NB4 (cell line): Measurements from ENCODE around the gene IL16.

ENCODE experiments used
- MYC ChIP-seq: IDR thresholded peaks from 2 replicates; pipeline ENCODE4 v1.6.1; 2011; ENCODE audit warnings: low read depth, low read length
- POLR2A ChIP-seq: IDR thresholded peaks from 2 replicates; pipeline ENCODE4 v1.6.1; 2011; ENCODE audit warnings: mild to moderate bottlenecking; ENCODE audit not compliant: insufficient read length; ENCODE audit errors: extremely low read depth
- TF ChIP-seq, protein P1 (sequence below): IDR thresholded peaks from one replicate; pipeline ENCODE4 v1.5.1; 2012; ENCODE audit warnings: low read depth, low read length
- TF ChIP-seq, protein P2 (sequence below): IDR thresholded peaks from 2 replicates; pipeline ENCODE4 v1.6.1; 2011; ENCODE audit warnings: low read depth, low read length

DNA sequence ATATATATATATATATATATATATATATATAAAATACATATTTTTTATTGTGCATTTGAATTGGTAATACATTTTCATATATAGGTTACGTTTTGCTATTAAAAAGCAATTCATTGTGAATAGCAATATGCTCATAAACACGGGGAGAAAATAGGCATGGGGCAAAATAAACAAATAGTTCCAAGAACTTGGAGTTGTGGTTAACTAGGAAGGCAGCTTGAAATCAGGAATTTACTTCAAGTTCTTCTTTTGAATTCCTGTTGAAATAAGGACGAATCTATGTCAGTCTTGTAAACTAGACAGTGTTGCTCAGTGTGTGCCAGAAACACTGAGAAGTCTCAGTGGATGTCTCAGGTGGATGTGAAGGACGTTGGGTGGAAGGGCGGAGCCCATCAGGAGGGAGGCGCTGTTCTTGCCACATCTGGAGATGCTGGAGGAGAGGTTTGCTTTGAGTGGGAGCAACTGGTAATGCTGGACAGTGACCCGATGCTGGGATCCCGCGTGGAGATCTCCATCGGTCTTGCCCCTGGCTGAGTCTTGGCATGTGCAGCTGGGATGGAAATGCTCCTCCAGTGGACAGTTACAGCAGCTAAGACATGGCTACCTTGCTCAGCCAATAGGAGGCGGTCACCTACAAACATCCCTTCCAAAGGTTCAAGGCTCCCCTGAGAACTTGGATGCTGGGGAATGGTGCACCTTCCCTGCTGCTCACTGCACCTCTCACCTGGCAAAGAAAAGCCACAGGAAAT, 2.5 kb downstream of the IL16 start:
- TF ChIP-seq, protein P1, sequence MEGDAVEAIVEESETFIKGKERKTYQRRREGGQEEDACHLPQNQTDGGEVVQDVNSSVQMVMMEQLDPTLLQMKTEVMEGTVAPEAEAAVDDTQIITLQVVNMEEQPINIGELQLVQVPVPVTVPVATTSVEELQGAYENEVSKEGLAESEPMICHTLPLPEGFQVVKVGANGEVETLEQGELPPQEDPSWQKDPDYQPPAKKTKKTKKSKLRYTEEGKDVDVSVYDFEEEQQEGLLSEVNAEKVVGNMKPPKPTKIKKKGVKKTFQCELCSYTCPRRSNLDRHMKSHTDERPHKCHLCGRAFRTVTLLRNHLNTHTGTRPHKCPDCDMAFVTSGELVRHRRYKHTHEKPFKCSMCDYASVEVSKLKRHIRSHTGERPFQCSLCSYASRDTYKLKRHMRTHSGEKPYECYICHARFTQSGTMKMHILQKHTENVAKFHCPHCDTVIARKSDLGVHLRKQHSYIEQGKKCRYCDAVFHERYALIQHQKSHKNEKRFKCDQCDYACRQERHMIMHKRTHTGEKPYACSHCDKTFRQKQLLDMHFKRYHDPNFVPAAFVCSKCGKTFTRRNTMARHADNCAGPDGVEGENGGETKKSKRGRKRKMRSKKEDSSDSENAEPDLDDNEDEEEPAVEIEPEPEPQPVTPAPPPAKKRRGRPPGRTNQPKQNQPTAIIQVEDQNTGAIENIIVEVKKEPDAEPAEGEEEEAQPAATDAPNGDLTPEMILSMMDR, result no peak
- no peak for TF ChIP-seq POLR2A
- TF ChIP-seq, protein P2, sequence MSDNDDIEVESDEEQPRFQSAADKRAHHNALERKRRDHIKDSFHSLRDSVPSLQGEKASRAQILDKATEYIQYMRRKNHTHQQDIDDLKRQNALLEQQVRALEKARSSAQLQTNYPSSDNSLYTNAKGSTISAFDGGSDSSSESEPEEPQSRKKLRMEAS, result no peak
- TF ChIP-seq MYC, result no peak
